ENCODE results near the gene TRIM65. TPM values are rescaled to one million over a fixed set of nuclear protein-coding genes. Genes with fewer than 3 reads are reported as not detected.

TRIM65 gene
- total and polyA plus RNA-seq, 7 donors: 9.0 to 14.8 (median 9.3) TPM

GRCh38 chr17:75909812-75910274, 13.1 kb upstream of the TRIM65 start:
- 72 to 78% (median 76%) methylated on average over 10 to 11 of the region's 11 CpGs for WGBS, 3 donors

GRCh38 chr17:75909051-75909811, 12.5 kb upstream of the TRIM65 start:
- 83 to 90% (median 83%) methylated on average over 14 of the region's 14 CpGs for WGBS, 3 donors
- no peak for ATAC-seq
- no peak overlapping the region for H3K27ac ChIP-seq

More at GRCh38 chr17:75909812-75910274, 13.1 kb upstream of the TRIM65 start:
- H3K36me3 ChIP-seq (ENCODE audit: insufficient read depth in 1 of 2, low read depth in 1 of 2): peaks cover 0 to 9% of the 10 kb centered on the region in 2 donors
- no peak overlapping the region for H3K4me3 ChIP-seq
- no peak for TF ChIP-seq CTCF (IDR thresholded peaks at IDR 0.05)
- intact Hi-C loops (cut with DNase I): loop anchor here in 1 of 2 donors (10.0 kb wide), 1 partner anchor 385 kb away; no protein-coding TSS in a partner anchor
- no peaks in the 10 kb centered on the region for H3K27me3 ChIP-seq (ENCODE audit: insufficient read depth in 3 of 3, low read length in 2 of 3)
- no peak for DNase-seq
- H3K9me3 ChIP-seq: no peaks in the 10 kb centered on the region
- ATAC-seq: no peak
- H3K4me1 ChIP-seq: no peaks in the 10 kb centered on the region
- H3K27ac ChIP-seq: no peak overlapping the region

GRCh38 chr17:75908201-75908600, 11.4 kb upstream of the TRIM65 start:
- H3K4me1 ChIP-seq: peaks cover 10% of the 10 kb centered on the region
- H3K27me3 ChIP-seq (ENCODE audit: insufficient read depth in 3 of 3, low read length in 2 of 3): no peaks in the 10 kb centered on the region
- ATAC-seq: no peak
- no peak for TF ChIP-seq CTCF (IDR thresholded peaks at IDR 0.05)
- H3K27ac ChIP-seq: no peak overlapping the region
- 45 to 55% (median 46%) methylated on average over 6 of the region's 6 CpGs for WGBS, 3 donors
- peaks cover 0 to 12% of the 10 kb centered on the region in 2 donors for H3K36me3 ChIP-seq (ENCODE audit: insufficient read depth in 1 of 2, low read depth in 1 of 2)
- DNase-seq: no peak
- intact Hi-C loops (cut with DNase I): no loop called here
- H3K4me3 ChIP-seq: no peak overlapping the region
- no peaks in the 10 kb centered on the region for H3K9me3 ChIP-seq

More at GRCh38 chr17:75909051-75909811, 12.5 kb upstream of the TRIM65 start:
- intact Hi-C loops (cut with DNase I): no loop called here
- Histone ChIP-seq H3K36me3 (ENCODE audit: insufficient read depth in 1 of 2, low read depth in 1 of 2) (peaks cover 0 to 9% of the 10 kb centered on the region in 2 donors), H3K4me1 (no peaks in the 10 kb centered on the region), H3K9me3 (no peaks in the 10 kb centered on the region), H3K27me3 (ENCODE audit: insufficient read depth in 3 of 3, low read length in 2 of 3) (no peaks in the 10 kb centered on the region), H3K4me3 (no peak overlapping the region)
- TF ChIP-seq CTCF (IDR thresholded peaks at IDR 0.05): no peak
- DNase-seq: no peak

- ATAC-seq (no peak), DNase-seq (no peak)
- Histone ChIP-seq H3K4me3 (no peak overlapping the region), H3K4me1 (peaks cover 13% of the 10 kb centered on the region), H3K27me3 (ENCODE audit: insufficient read depth in 3 of 3, low read length in 2 of 3) (no peaks in the 10 kb centered on the region), H3K36me3 (ENCODE audit: insufficient read depth in 1 of 2, low read depth in 1 of 2) (peaks cover 5 to 25% of the 10 kb centered on the region in 2 donors), H3K9me3 (no peaks in the 10 kb centered on the region), H3K27ac (no peak overlapping the region)
- TF ChIP-seq CTCF (IDR thresholded peaks at IDR 0.05): no peak
- intact Hi-C loops (cut with DNase I): no loop called here
- WGBS, 3 donors: 81 to 90% (median 84%) methylated on average over 10 of the region's 10 CpGs
These were observed 9.6 kb upstream of the TRIM65 start for GRCh38 chr17:75906143-75906884.
